Stomach (tissue), 4 donors: ENCODE measurements around the gene RSPH3.

Experiments used
- CTCF ChIP-seq, 7 experiments: fragments of 450-650 bp in 4 of 7; fragments of 200-600 bp in 3 of 7; sonication (generic) in 3 of 7; IDR thresholded peaks; one replicate each; pipeline ENCODE4 v1.5.1; 2016 to 2019; ENCODE audit warnings: antibody characterized with exemption in 7 of 7, control low read depth in 2 of 7, mild to moderate bottlenecking in 1 of 7
- POLR2AphosphoS5 ChIP-seq, 3 donors: sonication (generic); formaldehyde crosslinking; IDR thresholded peaks; one replicate each; pipeline ENCODE4 v1.6.1; 2016; ENCODE audit warnings: antibody characterized with exemption in 3 of 3

GRCh38 chr6:158999154-158999665 lies 792 bp downstream of the RSPH3 start:
- no peak for TF ChIP-seq CTCF (IDR thresholded peaks at IDR 0.05)
- no peak for TF ChIP-seq POLR2AphosphoS5 (IDR thresholded peaks at IDR 0.05)
